ENCODE data around the gene NFIB. TPM values are rescaled to one million over a fixed set of nuclear protein-coding genes. Genes with fewer than 3 reads are reported as not detected.
A peak's percentile ranks its signal among the peaks of the same experiment; 100 is the strongest.

The NFIB gene
- polyA plus RNA-seq, 1 donor (not counting 4 experiments of a cell fraction or from before 2014, with no cell fraction given): 8.9 TPM

DNA sequence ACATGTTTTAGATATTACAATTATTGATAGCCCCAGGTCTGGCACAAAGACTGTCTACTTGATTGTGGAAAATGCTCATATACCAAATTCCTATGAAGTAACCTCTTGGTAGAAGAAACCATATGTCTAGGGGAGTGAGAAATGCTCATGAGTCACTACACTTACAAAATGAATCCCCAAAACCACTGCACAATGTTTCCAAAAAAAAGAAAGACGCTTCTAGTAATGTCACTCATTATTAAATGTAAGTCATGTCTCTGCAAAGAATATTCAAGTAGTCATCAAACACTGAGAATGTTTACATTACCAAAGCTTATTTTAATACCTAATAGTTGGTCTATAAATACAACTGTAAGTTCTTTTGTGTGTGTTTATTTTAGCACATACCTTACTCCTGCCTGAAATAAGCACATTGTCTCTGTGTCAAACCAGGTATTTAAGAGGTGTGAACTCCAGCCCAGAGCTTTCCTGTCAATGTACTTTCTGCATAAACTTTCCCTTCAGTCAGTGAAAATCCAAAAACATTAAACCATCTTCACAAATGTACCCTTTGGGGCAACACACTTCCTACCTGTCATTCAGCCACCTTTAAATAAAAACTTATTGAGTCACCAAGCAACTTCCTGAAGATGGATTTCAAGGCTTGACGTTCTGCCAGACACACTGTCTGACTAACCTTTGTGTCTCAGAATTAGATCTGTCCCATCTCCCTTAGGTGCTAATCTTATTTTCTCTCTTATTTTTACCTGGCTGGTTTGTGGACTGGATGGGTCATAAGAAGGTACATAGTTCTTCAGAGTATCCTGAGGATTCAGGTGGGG lies 194.0 kb downstream of the NFIB start:
- peaks cover 16% of the 10 kb centered on the region for H3K4me1 ChIP-seq (ENCODE audit: control insufficient read depth, extremely low read depth, insufficient read depth, low read length)
- no peaks in the 10 kb centered on the region for H3K9me1 ChIP-seq (ENCODE audit: control insufficient read depth, extremely low read depth, insufficient read depth, low read length)
- FAIRE-seq (peak; percentile 94), DNase-seq (ENCODE audit: low read depth, low spot score) (no peak)
- dilution Hi-C loops (cut with MboI; ENCODE audit: extremely low pct_ligation_motif_present, low sequenced_read_pairs): no loop called here
- peak overlapping the region; percentile 43 for H3K27ac ChIP-seq (ENCODE audit: control insufficient read depth, insufficient read depth, low read length)
- no peaks in the 10 kb centered on the region for H3K27me3 ChIP-seq (ENCODE audit: control insufficient read depth, extremely low read depth, insufficient read depth, low read length)
- TF ChIP-seq, protein P1, sequence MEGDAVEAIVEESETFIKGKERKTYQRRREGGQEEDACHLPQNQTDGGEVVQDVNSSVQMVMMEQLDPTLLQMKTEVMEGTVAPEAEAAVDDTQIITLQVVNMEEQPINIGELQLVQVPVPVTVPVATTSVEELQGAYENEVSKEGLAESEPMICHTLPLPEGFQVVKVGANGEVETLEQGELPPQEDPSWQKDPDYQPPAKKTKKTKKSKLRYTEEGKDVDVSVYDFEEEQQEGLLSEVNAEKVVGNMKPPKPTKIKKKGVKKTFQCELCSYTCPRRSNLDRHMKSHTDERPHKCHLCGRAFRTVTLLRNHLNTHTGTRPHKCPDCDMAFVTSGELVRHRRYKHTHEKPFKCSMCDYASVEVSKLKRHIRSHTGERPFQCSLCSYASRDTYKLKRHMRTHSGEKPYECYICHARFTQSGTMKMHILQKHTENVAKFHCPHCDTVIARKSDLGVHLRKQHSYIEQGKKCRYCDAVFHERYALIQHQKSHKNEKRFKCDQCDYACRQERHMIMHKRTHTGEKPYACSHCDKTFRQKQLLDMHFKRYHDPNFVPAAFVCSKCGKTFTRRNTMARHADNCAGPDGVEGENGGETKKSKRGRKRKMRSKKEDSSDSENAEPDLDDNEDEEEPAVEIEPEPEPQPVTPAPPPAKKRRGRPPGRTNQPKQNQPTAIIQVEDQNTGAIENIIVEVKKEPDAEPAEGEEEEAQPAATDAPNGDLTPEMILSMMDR (optimal IDR thresholded peaks at IDR 0.05 in 1 of 3, IDR thresholded peaks at IDR 0.05 in 1 of 3, conservative IDR thresholded peaks at IDR 0.05 in 1 of 3; ENCODE audit: extremely low read depth in 1 of 3, insufficient read depth in 2 of 3, low read length in 3 of 3): no peak
- no peak for TF ChIP-seq EZH2 (IDR thresholded peaks at IDR 0.05; ENCODE audit: low read length)
- H3K9me3 ChIP-seq (ENCODE audit: control insufficient read depth, low read depth, low read length): no peaks in the 10 kb centered on the region
- H3K79me2 ChIP-seq (ENCODE audit: control insufficient read depth, insufficient read depth, low read length): no peaks in the 10 kb centered on the region
- H4K20me1 ChIP-seq (ENCODE audit: control insufficient read depth, extremely low read depth, insufficient read depth, low read length): no peaks in the 10 kb centered on the region
- no peak overlapping the region for H3K9ac ChIP-seq (ENCODE audit: control insufficient read depth, extremely low read depth, insufficient read depth, low read length)
- no peak overlapping the region for H2AFZ ChIP-seq (ENCODE audit: control insufficient read depth, low read length)
- H3K4me3 ChIP-seq (ENCODE audit: control insufficient read depth in 2 of 3, extremely low read depth in 1 of 3, insufficient read depth in 2 of 3, low read depth in 1 of 3, low read length in 3 of 3): no peak overlapping the region
- H3K36me3 ChIP-seq (ENCODE audit: control insufficient read depth in 2 of 2, extremely low read depth in 1 of 2, insufficient read depth in 2 of 2, low read length in 2 of 2): peaks cover 8 to 12% of the 10 kb centered on the region in 2 experiments
- H3K4me2 ChIP-seq (ENCODE audit: control insufficient read depth, extremely low read depth, insufficient read depth, low read depth, low read length): peak overlapping the region; percentile 44

- dilution Hi-C loops (cut with MboI; ENCODE audit: extremely low pct_ligation_motif_present, low sequenced_read_pairs): no loop called here
Measured at GRCh38 chr9:14112226-14112625, 201.7 kb downstream of the NFIB start.

More at GRCh38 chr9:14112226-14112625, 201.7 kb downstream of the NFIB start:
- FAIRE-seq (no peak), DNase-seq (ENCODE audit: low read depth, low spot score) (no peak)
- Histone ChIP-seq H3K27me3 (ENCODE audit: control insufficient read depth, extremely low read depth, insufficient read depth, low read length) (no peaks in the 10 kb centered on the region), H3K27ac (ENCODE audit: control insufficient read depth, insufficient read depth, low read length) (no peak overlapping the region), H2AFZ (ENCODE audit: control insufficient read depth, low read length) (no peak overlapping the region), H3K9ac (ENCODE audit: control insufficient read depth, extremely low read depth, insufficient read depth, low read length) (no peak overlapping the region), H4K20me1 (ENCODE audit: control insufficient read depth, extremely low read depth, insufficient read depth, low read length) (no peaks in the 10 kb centered on the region), H3K79me2 (ENCODE audit: control insufficient read depth, insufficient read depth, low read length) (no peaks in the 10 kb centered on the region), H3K9me3 (ENCODE audit: control insufficient read depth, low read depth, low read length) (no peaks in the 10 kb centered on the region), H3K36me3 (ENCODE audit: control insufficient read depth in 2 of 2, extremely low read depth in 1 of 2, insufficient read depth in 2 of 2, low read length in 2 of 2) (peaks cover 7 to 16% of the 10 kb centered on the region in 2 experiments), H3K4me3 (ENCODE audit: control insufficient read depth in 2 of 3, extremely low read depth in 1 of 3, insufficient read depth in 2 of 3, low read depth in 1 of 3, low read length in 3 of 3) (no peak overlapping the region), H3K9me1 (ENCODE audit: control insufficient read depth, extremely low read depth, insufficient read depth, low read length) (no peaks in the 10 kb centered on the region), H3K4me2 (ENCODE audit: control insufficient read depth, extremely low read depth, insufficient read depth, low read depth, low read length) (no peak overlapping the region), H3K4me1 (ENCODE audit: control insufficient read depth, extremely low read depth, insufficient read depth, low read length) (no peaks in the 10 kb centered on the region)
- TF ChIP-seq EZH2 (IDR thresholded peaks at IDR 0.05; ENCODE audit: low read length): no peak
- TF ChIP-seq, protein P1 (optimal IDR thresholded peaks at IDR 0.05 in 1 of 3, IDR thresholded peaks at IDR 0.05 in 1 of 3, conservative IDR thresholded peaks at IDR 0.05 in 1 of 3; ENCODE audit: extremely low read depth in 1 of 3, insufficient read depth in 2 of 3, low read length in 3 of 3): no peak

Data from keratinocyte (primary cell).